ENCODE results near the gene AGAP3. TPM values are rescaled to one million over a fixed set of nuclear protein-coding genes. Genes with fewer than 3 reads are reported as not detected.

Gene AGAP3
- total RNA-seq, 1 experiment from 2014 or later, result 126 TPM

- Histone ChIP-seq H3K4me1 (ENCODE audit: control insufficient read depth in 1 of 2, insufficient read depth in 2 of 2, low read length in 2 of 2) (peaks cover 28 to 52% of the 10 kb centered on the region in 2 experiments), H4K20me1 (ENCODE audit: insufficient read depth) (no peaks in the 10 kb centered on the region), H3K9me2 (ENCODE audit: insufficient read depth) (no peaks in the 10 kb centered on the region), H3K79me2 (ENCODE audit: insufficient read depth, low read length) (peaks cover 40% of the 10 kb centered on the region), H3K27ac (ENCODE audit: low read depth, low read length) (peak overlapping the region; percentile 87), H2AFZ (ENCODE audit: low read depth, low read length, poor library complexity, severe bottlenecking) (no peak overlapping the region), H3K27me3 (ENCODE audit: insufficient read depth, low read length) (no peaks in the 10 kb centered on the region), H3K36me3 (ENCODE audit: control insufficient read depth in 1 of 2, insufficient read depth in 2 of 2, low read length in 2 of 2) (0 out of 4 replicates have a peak, but pooled peaks cover 0 to 3% of the 10 kb centered on the region in 2 experiments), H3K9me3 (ENCODE audit: control insufficient read depth in 1 of 2, insufficient read depth in 1 of 2, low read depth in 1 of 2, low read length in 2 of 2) (no peaks in the 10 kb centered on the region), H3K4me2 (ENCODE audit: low read length) (peak overlapping the region; percentile 95), H3K4me3 (replicated peaks in 1 of 2; ENCODE audit: low read depth in 1 of 2, low read length in 2 of 2) (peak overlapping the region; percentile 81 to 90), H3K9ac (ENCODE audit: low read length) (peak overlapping the region; percentile 91)
- CTCF ChIA-PET, result no interaction called here
- intact Hi-C loops (cut with micrococcal nuclease), result loop anchor here (1.0 kb wide), 1 partner anchor 31 kb away; the partner anchor contains the start of gene ABCB8
- RAD21 ChIA-PET (ENCODE audit: low non-redundant PET in 1 of 2, low total read pairs in 2 of 2, uncharacterized antibody in 2 of 2, unreplicated experiment in 2 of 2), result interaction anchor here in 1 of 2 experiments (1.3 kb wide), 1 partner anchor 30 kb away, joined by 5 read pairs; the partner anchor contains the start of gene ABCB8
- POLR2A ChIA-PET, result no interaction called here
- TSS peak; percentile 47 for BruUV-seq (replicated peaks)
- DNase-seq (ENCODE audit: low read depth, low spot score) (no peak), ATAC-seq (no peak)
- TF ChIP-seq POLR2A (IDR thresholded peaks at IDR 0.05; ENCODE audit: borderline replicate concordance, extremely low read depth, insufficient read depth, insufficient read length), result peak; percentile 5
- no peak for TF ChIP-seq ATF3 (IDR thresholded peaks at IDR 0.05)
These were observed 27.4 kb upstream of the AGAP3 start for GRCh38 chr7:151058781-151059366.

- Histone ChIP-seq H4K20me1 (ENCODE audit: insufficient read depth) (no peaks in the 10 kb centered on the region), H3K9me2 (ENCODE audit: insufficient read depth) (no peaks in the 10 kb centered on the region), H3K4me3 (replicated peaks in 1 of 2; ENCODE audit: low read depth in 1 of 2, low read length in 2 of 2) (peak within 1 kb of the TSS; percentile 81 to 90), H3K4me1 (ENCODE audit: control insufficient read depth in 1 of 2, insufficient read depth in 2 of 2, low read length in 2 of 2) (peaks cover 28 to 52% of the 10 kb centered on the region in 2 experiments), H3K4me2 (ENCODE audit: low read length) (peak within 1 kb of the TSS; percentile 95), H3K36me3 (ENCODE audit: control insufficient read depth in 1 of 2, insufficient read depth in 2 of 2, low read length in 2 of 2) (peaks cover 0 to 6% of the 10 kb centered on the region in 2 experiments; a peak in 2 of 4 replicates), H3K27me3 (ENCODE audit: insufficient read depth, low read length) (no peaks in the 10 kb centered on the region), H3K79me2 (ENCODE audit: insufficient read depth, low read length) (peaks cover 45% of the 10 kb centered on the region), H3K9me3 (ENCODE audit: control insufficient read depth in 1 of 2, insufficient read depth in 1 of 2, low read depth in 1 of 2, low read length in 2 of 2) (no peaks in the 10 kb centered on the region), H3K27ac (ENCODE audit: low read depth, low read length) (peak within 1 kb of the TSS; percentile 87), H2AFZ (ENCODE audit: low read depth, low read length, poor library complexity, severe bottlenecking) (no peak within 1 kb of the TSS), H3K9ac (ENCODE audit: low read length) (peak within 1 kb of the TSS; percentile 91)
- no TSS peak for BruUV-seq (replicated peaks)
- ChIA-PET RAD21 (ENCODE audit: low non-redundant PET in 1 of 2, low total read pairs in 2 of 2, uncharacterized antibody in 2 of 2, unreplicated experiment in 2 of 2) (interaction anchor here (1.0 to 1.3 kb wide), 2 partner anchors 31 to 52 kb away, joined by 3 to 5 read pairs; partner anchors contain the start of gene ABCB8 (in 1 of the 2)), CTCF (no interaction called here), POLR2A (no interaction called here)
- peak; percentile 5 for ATAC-seq
- intact Hi-C loops (cut with micrococcal nuclease), result no loop called here
- DNase-seq (ENCODE audit: low read depth, low spot score), result no peak
- TF ChIP-seq CEBPB (IDR thresholded peaks at IDR 0.05; ENCODE audit: low read depth) (no peak), POLR2A (IDR thresholded peaks at IDR 0.05; ENCODE audit: borderline replicate concordance, extremely low read depth, insufficient read depth, insufficient read length) (peak; percentile 38), REST (IDR thresholded peaks at IDR 0.05; ENCODE audit: low read depth) (no peak), ZBTB33 (IDR thresholded peaks at IDR 0.05; ENCODE audit: extremely low read depth, insufficient replicate concordance, low read length) (peak; percentile 28), EGR1 (IDR thresholded peaks at IDR 0.05; ENCODE audit: low read depth) (no peak), CTCF (IDR thresholded peaks at IDR 0.05 in 2 of 3, conservative IDR thresholded peaks at IDR 0.05 in 1 of 3; ENCODE audit: borderline replicate concordance in 1 of 3, insufficient read depth in 1 of 3, low read depth in 2 of 3, low read length in 2 of 3) (peak in 2 of 3 experiments; percentile 54 to 59; a peak in 4 of 6 replicates), ZFX (IDR thresholded peaks at IDR 0.05) (peak; percentile 47; the same call in 1 of the 2 replicates)
These were observed 26.7 kb upstream of the AGAP3 start, which contains the start of gene SLC4A2 for GRCh38 chr7:151059367-151060112. Gene SLC4A2 (plus strand): TSS chr7:151059589. CDS start chr7:151061988, 2,399 bp downstream.
